OCI-LY7 (cell line): ENCODE measurements around the gene GLRA1. TPM values are rescaled to one million over a fixed set of nuclear protein-coding genes. Genes with fewer than 3 reads are reported as not detected.

Experiments
- BruUV-seq: library from RNA; stranded (reverse); fragments of 400-500 nt; replicated peaks from 2 replicates; lab custom pipeline; 2021; lab: Mats Ljungman, UMichigan
- CTCF ChIA-PET: fragments of 300-600 bp; sonication (Branson Sonifier 250); formaldehyde crosslinking; loops from one replicate; lab custom pipeline; 2022; ENCODE audit warnings: antibody characterized with exemption; ENCODE audit not compliant: unreplicated experiment; lab: Charles Lee
- POLR2A ChIA-PET: fragments of 300-600 bp; sonication (Branson Sonifier 250); formaldehyde crosslinking; loops from one replicate; lab custom pipeline; 2022; ENCODE audit warnings: antibody characterized with exemption; lab: Charles Lee
- DNase-seq: peaks from one replicate; pipeline ENCODE4 v3.0.0-alpha.2; 2015; ENCODE audit warnings: low spot score
- H2AFZ ChIP-seq: fragments of 200-600 bp; sonication (generic), shearing (Covaris generic); 2 replicates; pipeline ENCODE4 v1.6.1; 2014; ENCODE audit warnings: mild to moderate bottlenecking, antibody characterized with exemption, low read length, moderate library complexity
- H3K27ac ChIP-seq: fragments of 200-600 bp; sonication (generic); 2 replicates; pipeline ENCODE4 v1.5.1; 2014; ENCODE audit warnings: mixed run types, low read depth, mild to moderate bottlenecking, moderate library complexity, low read length, inconsistent platforms; ENCODE audit not compliant: poor library complexity, severe bottlenecking
- H3K36me3 ChIP-seq: fragments of 200-600 bp; sonication (generic); 2 replicates; pipeline ENCODE4 v1.6.1; 2014; ENCODE audit warnings: mild to moderate bottlenecking, antibody characterized with exemption, low read length, moderate library complexity, mixed read lengths; ENCODE audit not compliant: insufficient read depth
- H3K4me1 ChIP-seq: fragments of 200-600 bp; sonication (generic); 2 replicates; pipeline ENCODE4 v1.5.1; 2014; ENCODE audit warnings: mild to moderate bottlenecking, low read length; ENCODE audit not compliant: insufficient read depth, poor library complexity, severe bottlenecking
- H3K4me2 ChIP-seq: fragments of 200-600 bp; sonication (generic); 2 replicates; pipeline ENCODE4 v1.6.1; 2014; ENCODE audit warnings: mild to moderate bottlenecking, low read length
- H3K4me3 ChIP-seq: fragments of 200-600 bp; sonication (generic); 2 replicates; pipeline ENCODE4 v1.5.1; 2014; ENCODE audit warnings: mild to moderate bottlenecking, low read depth, low read length; ENCODE audit not compliant: poor library complexity, severe bottlenecking
- H3K79me2 ChIP-seq: fragments of 200-600 bp; sonication (generic); 2 replicates; pipeline ENCODE4 v1.6.1; 2016; ENCODE audit warnings: low read depth, mild to moderate bottlenecking, low read length, moderate library complexity, mixed read lengths; ENCODE audit not compliant: insufficient read depth
- H3K9me2 ChIP-seq: fragments of 200-600 bp; sonication (generic); 2 replicates; pipeline ENCODE4 v1.6.1; 2016; ENCODE audit warnings: mild to moderate bottlenecking, low read length, mixed read lengths; ENCODE audit not compliant: insufficient read depth
- H3K9me3 ChIP-seq: fragments of 200-600 bp; sonication (generic); 2 replicates; pipeline ENCODE4 v1.6.1; 2014; ENCODE audit warnings: mild to moderate bottlenecking, mixed run types, low read length, mixed read lengths
- H4K20me1 ChIP-seq: fragments of 200-600 bp; sonication (generic); 2 replicates; pipeline ENCODE4 v1.6.1; 2014; ENCODE audit warnings: mild to moderate bottlenecking, antibody characterized with exemption, low read length, moderate library complexity, mixed read lengths; ENCODE audit not compliant: insufficient read depth
- CTCF ChIP-seq: fragments of 200-600 bp; sonication (generic); conservative IDR thresholded peaks from 2 replicates; pipeline ENCODE4 v1.5.1; 2014; ENCODE audit warnings: mild to moderate bottlenecking, antibody characterized with exemption, low read length, moderate library complexity, mixed read lengths
- EZH2phosphoT487 ChIP-seq: fragments of 200-600 bp; sonication (generic); IDR thresholded peaks from 2 replicates; pipeline ENCODE4 v1.6.1; 2018; ENCODE audit warnings: low read depth, borderline replicate concordance, mild to moderate bottlenecking, mixed run types, antibody characterized with exemption, low read length, moderate library complexity, mixed read lengths
- intact Hi-C: fragments of 100-400 bp; cut with micrococcal nuclease; formaldehyde crosslinking; loops from one replicate; pipeline ENCODE4 v1.10.0; 2022; ENCODE audit not compliant: unreplicated experiment
- total RNA-seq, 2 experiments: library from RNA; depleted of rRNA in 1 of 2; stranded (reverse); fragments of >200 nt in 1 of 2; shearing (Covaris generic) in 1 of 2; gene quantifications; 2 replicates each; pipeline ENCODE4 v1.2.3, GENCODE V29; 2014 to 2022

GLRA1 gene
- total RNA-seq, 2 experiments from 2014 or later, result not detected

GRCh38 chr5:151825445-151825844 is 99.2 kb downstream of the GLRA1 start:
- Histone ChIP-seq H2AFZ (no peak overlapping the region), H3K4me2 (no peak overlapping the region), H3K9me3 (no peaks in the 10 kb centered on the region), H3K36me3 (peaks cover 6% of the 10 kb centered on the region; the same call in 1 of the 2 replicates), H4K20me1 (no peaks in the 10 kb centered on the region), H3K4me1 (no peaks in the 10 kb centered on the region), H3K4me3 (no peak overlapping the region), H3K9me2 (no peaks in the 10 kb centered on the region), H3K79me2 (no peaks in the 10 kb centered on the region), H3K27ac (no peak overlapping the region)
- ChIA-PET CTCF (interaction anchor here (1.0 kb wide), 1 partner anchor 525 kb away, joined by 4 read pairs; no protein-coding TSS in a partner anchor), POLR2A (interaction anchor here (1.6 to 1.7 kb wide), 2 partner anchors 9 to 11 kb away, joined by 5 to 6 read pairs; no protein-coding TSS in a partner anchor)
- no TSS peak for BruUV-seq
- peak; percentile 50 for DNase-seq
- intact Hi-C loops, result loop anchor here (1.0 to 10.0 kb wide), 3 partner anchors 318 to 679 kb away; no protein-coding TSS in a partner anchor
- peak; percentile 89 for TF ChIP-seq CTCF
- TF ChIP-seq EZH2phosphoT487, result no peak

GRCh38 chr5:151822141-151822540 is 102.5 kb downstream of the GLRA1 start:
- DNase-seq, result no peak
- Histone ChIP-seq H3K4me1 (no peaks in the 10 kb centered on the region), H3K27ac (no peak overlapping the region), H3K9me2 (no peaks in the 10 kb centered on the region), H4K20me1 (no peaks in the 10 kb centered on the region), H2AFZ (no peak overlapping the region), H3K9me3 (no peaks in the 10 kb centered on the region), H3K79me2 (no peaks in the 10 kb centered on the region), H3K36me3 (peaks cover 14% of the 10 kb centered on the region; the same call in 1 of the 2 replicates), H3K4me3 (no peak overlapping the region), H3K4me2 (no peak overlapping the region)
- ChIA-PET POLR2A (interaction anchor here (0.7 kb wide), 1 partner anchor 318 kb away, joined by 3 read pairs; no protein-coding TSS in a partner anchor), CTCF (no interaction called here)
- BruUV-seq, result no TSS peak
- TF ChIP-seq EZH2phosphoT487, result no peak
- intact Hi-C loops, result loop anchor here (10.0 kb wide), 1 partner anchor 683 kb away; no protein-coding TSS in a partner anchor

DNA sequence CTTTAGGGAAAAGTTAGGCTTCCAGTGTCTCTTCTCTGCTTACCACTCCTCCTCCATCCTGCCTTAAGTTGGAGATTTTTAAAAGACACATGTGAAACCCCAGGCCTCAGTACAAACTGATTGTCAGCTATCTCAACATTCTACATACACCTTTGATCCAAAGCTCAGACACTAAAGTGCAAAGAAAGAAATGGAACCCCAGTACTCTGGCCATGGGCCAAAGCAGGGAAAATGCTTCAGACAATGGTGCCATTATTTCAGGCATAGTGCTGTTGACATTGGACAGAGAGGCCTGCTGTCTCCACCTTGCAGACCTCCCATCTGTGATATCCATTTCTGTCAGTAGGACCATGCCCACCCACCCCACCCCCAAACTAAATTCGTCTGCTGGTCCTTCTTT is 103.7 kb downstream of the GLRA1 start:
- Histone ChIP-seq H3K36me3 (peaks cover 23% of the 10 kb centered on the region; the same call in 1 of the 2 replicates), H3K4me1 (no peaks in the 10 kb centered on the region), H3K4me3 (no peak overlapping the region), H3K9me2 (no peaks in the 10 kb centered on the region), H4K20me1 (no peaks in the 10 kb centered on the region), H3K9me3 (no peaks in the 10 kb centered on the region), H3K27ac (no peak overlapping the region), H3K79me2 (no peaks in the 10 kb centered on the region), H2AFZ (no peak overlapping the region), H3K4me2 (no peak overlapping the region)
- intact Hi-C loops, result loop anchor here (10.0 kb wide), 1 partner anchor 684 kb away; no protein-coding TSS in a partner anchor
- no TSS peak for BruUV-seq
- TF ChIP-seq EZH2phosphoT487 (no peak), CTCF (no peak)
- ChIA-PET POLR2A (no interaction called here), CTCF (no interaction called here)
- no peak for DNase-seq
